GM18519 (cell line): ENCODE data around the gene NCKAP5.
A peak's percentile ranks its signal among the peaks of the same experiment; 100 is the strongest.

Experiments used
- ATAC-seq: cut with Tn5 transposase; IDR thresholded peaks from one replicate; pipeline ENCODE4 v1.9.1; 2021; ENCODE audit warnings: mild to moderate bottlenecking, moderate library complexity; ENCODE audit not compliant: unreplicated experiment, low FRiP score

Gene NCKAP5

DNA sequence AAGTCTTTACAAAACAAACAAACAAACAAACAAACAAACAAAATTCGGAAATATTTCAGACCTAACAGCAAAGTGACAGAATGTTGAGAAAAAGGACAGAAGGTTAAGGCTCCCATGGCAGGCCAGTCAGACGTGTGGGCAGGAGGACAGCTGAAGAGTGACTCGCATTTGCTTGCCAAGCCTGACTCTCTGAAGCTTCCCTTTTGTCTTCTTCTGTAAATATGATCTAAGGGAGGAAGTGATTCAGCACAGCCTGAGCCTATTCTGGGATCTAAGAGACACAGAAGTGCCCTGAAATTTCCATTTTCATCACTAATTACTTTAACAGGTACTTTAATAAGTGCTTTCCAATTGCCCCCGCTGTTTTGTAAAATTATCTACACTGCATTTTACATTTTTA, 764.2 kb downstream of the NCKAP5 start:
- ATAC-seq = no peak

- no peak for ATAC-seq
Observed at GRCh38 chr2:132798341-132798740, 769.9 kb downstream of the NCKAP5 start.

DNA sequence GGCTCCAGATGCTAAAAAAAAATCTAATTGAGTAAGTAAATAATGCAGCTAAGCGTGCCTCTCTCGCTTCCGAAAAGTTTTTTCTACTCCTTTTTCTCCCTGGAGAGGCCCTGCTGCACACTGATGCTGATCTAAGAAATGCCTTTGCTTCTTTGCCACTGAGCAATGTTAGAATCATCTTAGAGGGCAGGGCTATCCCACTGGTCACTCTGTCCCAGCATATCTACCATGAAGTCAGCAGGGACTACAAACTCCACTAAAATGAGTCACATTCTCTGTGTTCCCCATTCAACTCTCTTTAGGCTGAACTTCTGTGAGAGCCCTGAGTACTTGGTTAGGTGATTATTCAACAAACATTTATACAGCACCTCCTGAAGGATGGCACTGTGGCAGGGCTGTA, 770.7 kb downstream of the NCKAP5 start:
- ATAC-seq = no peak

- ATAC-seq = no peak
Observed at GRCh38 chr2:132797071-132797470, 771.2 kb downstream of the NCKAP5 start.

GRCh38 chr2:132795220-132795619, 773.0 kb downstream of the NCKAP5 start:
- no peak for ATAC-seq

DNA sequence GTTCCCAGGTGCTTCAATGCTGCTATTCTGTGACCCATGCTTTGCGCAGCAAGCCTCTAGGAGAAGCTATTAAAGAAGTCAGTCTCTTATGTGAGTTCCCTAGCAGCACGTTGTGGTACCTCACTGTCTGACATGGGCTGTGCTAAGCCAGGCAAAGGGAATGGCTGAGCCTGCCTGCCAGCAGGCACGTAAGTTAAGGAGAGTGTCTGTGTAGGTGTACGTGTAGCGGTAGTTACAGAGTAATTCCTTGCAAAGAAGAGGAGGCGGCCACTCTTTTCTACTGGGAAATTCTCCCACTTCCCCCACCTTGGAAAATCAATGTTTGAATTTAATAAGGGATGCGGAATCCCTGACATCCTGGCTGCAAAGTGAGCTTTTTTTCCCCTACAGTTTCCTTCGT, 774.7 kb downstream of the NCKAP5 start:
- ATAC-seq = no peak

DNA sequence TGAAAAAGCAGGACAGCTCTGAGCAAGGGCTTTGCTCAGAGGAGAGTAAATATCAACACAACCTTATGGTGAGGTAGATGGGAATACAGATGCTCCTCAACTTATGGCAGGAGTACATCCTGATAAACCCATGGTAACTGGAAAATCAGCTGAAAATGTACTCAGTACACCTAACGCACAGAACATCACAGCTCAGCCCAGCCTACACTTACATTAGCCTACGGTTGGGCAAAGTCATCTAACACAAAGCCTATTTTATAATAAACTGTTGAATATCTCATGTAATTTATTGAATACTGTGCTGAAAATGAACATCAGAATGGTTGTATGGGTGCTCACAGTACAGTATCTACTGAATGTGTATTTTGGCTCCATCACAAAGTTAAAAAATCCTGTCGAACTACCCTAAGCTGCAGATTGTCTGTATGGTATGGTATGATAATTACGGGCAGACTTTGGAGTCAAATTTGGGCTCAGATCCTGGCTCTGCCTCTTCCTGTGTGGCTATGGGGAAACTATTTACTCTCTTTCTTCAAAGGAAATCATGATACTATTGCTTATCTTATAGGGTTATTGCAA, 778.0 kb downstream of the NCKAP5 start:
- ATAC-seq = no peak

DNA sequence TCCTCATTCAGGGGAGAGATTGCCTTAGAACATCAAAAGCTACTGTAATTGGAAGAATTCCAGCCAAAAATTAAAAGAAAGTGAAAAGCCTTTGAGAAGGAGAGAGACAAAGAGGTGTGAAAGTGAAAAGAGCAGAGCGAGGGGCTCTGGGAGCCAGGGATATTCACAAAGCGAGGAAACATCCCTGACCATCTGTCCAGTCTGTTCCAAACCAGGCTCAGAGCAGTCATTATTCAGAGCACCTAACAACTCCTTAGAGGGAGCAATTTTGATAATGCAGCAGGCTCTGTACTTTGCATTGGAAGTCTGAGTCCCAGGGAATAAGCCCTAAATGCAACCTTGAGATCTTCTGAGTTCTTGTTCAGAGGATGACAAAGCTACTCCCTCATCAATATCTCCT, 779.2 kb downstream of the NCKAP5 start:
- ATAC-seq = no peak

GRCh38 chr2:132788310-132788838, 779.9 kb downstream of the NCKAP5 start:
- no peak for ATAC-seq

- ATAC-seq = no peak
Observed at GRCh38 chr2:132783883-132784282, 784.4 kb downstream of the NCKAP5 start.

- ATAC-seq = no peak
Observed at GRCh38 chr2:132782176-132782783, 786.0 kb downstream of the NCKAP5 start.

- no peak for ATAC-seq
Observed at GRCh38 chr2:132780651-132781050, 787.6 kb downstream of the NCKAP5 start.

- ATAC-seq = no peak
Observed at GRCh38 chr2:132779206-132779721, 789.0 kb downstream of the NCKAP5 start.

- no peak for ATAC-seq
Observed at GRCh38 chr2:132776287-132776686, 792.0 kb downstream of the NCKAP5 start.

GRCh38 chr2:132774189-132774588, 794.1 kb downstream of the NCKAP5 start:
- ATAC-seq = no peak

DNA sequence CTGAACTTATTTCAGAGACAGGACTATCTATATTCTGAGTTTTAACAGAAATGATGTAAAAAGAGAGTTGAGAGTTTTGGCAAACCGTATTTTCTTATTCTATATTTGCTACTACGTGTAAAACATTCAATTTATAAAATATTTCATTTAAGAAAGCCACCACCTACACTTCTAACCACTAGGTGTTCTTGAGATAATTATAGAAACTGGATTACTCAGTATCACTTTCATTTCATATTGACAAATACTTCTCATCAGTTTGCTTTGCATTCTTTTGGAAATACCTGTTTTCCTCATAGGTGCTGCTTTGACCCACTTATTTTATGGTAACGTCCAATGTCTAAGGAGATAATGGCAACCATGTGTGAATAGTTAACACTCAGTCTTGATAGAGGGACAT, 794.9 kb downstream of the NCKAP5 start:
- no peak for ATAC-seq

DNA sequence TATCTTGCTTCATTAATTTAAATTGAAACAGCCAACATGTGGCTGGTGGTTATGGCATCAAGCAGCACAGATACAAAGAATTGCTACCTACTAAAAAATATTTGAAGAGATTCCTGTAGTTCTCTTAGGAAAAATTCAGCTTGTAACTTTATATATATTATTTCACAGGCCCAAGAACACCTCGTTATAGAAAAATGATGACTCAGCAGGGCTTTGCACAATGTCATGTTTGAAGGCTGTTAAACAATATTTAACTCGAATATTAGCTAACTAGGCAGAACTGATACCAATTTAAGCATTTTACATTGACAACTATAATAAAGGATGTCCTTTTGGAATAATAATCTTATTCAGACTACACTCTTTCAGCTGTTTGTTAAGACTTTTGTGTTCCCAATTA, 795.9 kb downstream of the NCKAP5 start:
- no peak for ATAC-seq

- no peak for ATAC-seq
Observed at GRCh38 chr2:132766573-132766972, 801.7 kb downstream of the NCKAP5 start.

GRCh38 chr2:132761437-132761836, 806.8 kb downstream of the NCKAP5 start:
- ATAC-seq = no peak

GRCh38 chr2:132760971-132761370, 807.3 kb downstream of the NCKAP5 start:
- ATAC-seq = no peak

GRCh38 chr2:132760405-132760804, 807.9 kb downstream of the NCKAP5 start:
- peak; percentile 68 for ATAC-seq

DNA sequence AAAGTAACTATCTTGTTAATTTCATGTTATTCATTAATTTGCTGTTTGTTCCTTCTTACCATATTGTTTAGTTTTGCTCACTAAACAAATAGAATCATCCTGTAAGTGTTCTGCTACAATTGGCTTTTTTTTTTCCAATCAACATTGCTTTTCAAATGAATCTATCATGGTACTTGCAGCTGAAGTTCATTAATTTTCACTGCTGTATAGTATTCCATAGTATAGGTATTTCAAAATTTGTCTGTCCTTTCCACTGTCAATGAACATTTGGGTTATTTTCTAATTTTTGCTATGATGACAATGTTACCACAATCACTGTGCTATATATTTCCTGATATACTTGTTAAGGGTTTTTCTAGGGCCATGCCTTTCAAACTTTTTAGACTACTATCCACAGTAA, 809.3 kb downstream of the NCKAP5 start:
- no peak for ATAC-seq
